ENCODE data around the gene ANKRD55. TPM values are rescaled to one million over a fixed set of nuclear protein-coding genes. Genes with fewer than 3 reads are reported as not detected.

ANKRD55 gene
- total and polyA plus RNA-seq, 10 donors: 0.42 to 9.0 (median 2.3) TPM

DNA sequence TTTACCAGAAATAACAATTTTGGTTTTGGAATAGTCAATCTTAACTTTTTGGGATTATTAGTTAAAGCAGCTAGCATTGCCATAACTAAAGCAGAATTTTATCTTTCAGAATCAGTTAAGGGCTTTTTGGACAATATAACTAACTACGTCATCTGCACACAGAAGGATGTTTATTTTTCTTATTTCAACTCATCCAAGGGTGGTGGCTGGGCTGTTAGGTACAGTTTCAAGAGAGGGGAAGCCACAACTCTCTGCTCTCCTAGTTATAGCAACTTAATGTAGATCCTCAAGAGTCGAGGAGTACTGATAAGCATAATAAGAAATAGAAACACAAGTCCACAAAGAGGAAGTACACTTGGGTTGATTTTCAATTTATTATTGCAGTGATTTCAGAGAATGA, 65.6 kb downstream of the ANKRD55 start:
- H3K27ac ChIP-seq: peak overlapping the region in 3 of 8 donors; percentile 2 to 36 (median 14)
- no peaks in the 10 kb centered on the region for H3K36me3 ChIP-seq
- no peak for DNase-seq
- no peaks in the 10 kb centered on the region for H3K9me3 ChIP-seq
- no peaks in the 10 kb centered on the region for H3K27me3 ChIP-seq (replicated peaks in 1 of 7)
- TF ChIP-seq, protein P1, sequence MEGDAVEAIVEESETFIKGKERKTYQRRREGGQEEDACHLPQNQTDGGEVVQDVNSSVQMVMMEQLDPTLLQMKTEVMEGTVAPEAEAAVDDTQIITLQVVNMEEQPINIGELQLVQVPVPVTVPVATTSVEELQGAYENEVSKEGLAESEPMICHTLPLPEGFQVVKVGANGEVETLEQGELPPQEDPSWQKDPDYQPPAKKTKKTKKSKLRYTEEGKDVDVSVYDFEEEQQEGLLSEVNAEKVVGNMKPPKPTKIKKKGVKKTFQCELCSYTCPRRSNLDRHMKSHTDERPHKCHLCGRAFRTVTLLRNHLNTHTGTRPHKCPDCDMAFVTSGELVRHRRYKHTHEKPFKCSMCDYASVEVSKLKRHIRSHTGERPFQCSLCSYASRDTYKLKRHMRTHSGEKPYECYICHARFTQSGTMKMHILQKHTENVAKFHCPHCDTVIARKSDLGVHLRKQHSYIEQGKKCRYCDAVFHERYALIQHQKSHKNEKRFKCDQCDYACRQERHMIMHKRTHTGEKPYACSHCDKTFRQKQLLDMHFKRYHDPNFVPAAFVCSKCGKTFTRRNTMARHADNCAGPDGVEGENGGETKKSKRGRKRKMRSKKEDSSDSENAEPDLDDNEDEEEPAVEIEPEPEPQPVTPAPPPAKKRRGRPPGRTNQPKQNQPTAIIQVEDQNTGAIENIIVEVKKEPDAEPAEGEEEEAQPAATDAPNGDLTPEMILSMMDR (IDR thresholded peaks at IDR 0.05 in 8 of 11, conservative IDR thresholded peaks at IDR 0.05 in 3 of 11): no peak
- no peak for TF ChIP-seq POLR2AphosphoS5 (IDR thresholded peaks at IDR 0.05)
- no peak for TF ChIP-seq POLR2A (IDR thresholded peaks at IDR 0.05)
- H3K4me3 ChIP-seq: peak overlapping the region in 1 of 8 donors; percentile 33
- WGBS, 5 donors: 56 to 61% (median 60%) methylated on average over 2 of the region's 2 CpGs
- intact Hi-C loops (cut with DNase I; ENCODE audit: low total_unique reads): no loop called here
- peaks cover 0 to 69% (median 22%) of the 10 kb centered on the region in 6 donors for H3K4me1 ChIP-seq

GRCh38 chr5:56166671-56167385, 66.3 kb downstream of the ANKRD55 start:
- Histone ChIP-seq H3K36me3 (no peaks in the 10 kb centered on the region), H3K27me3 (replicated peaks in 1 of 7) (no peaks in the 10 kb centered on the region), H3K4me3 (no peak overlapping the region), H3K9me3 (no peaks in the 10 kb centered on the region), H3K4me1 (peaks cover 0 to 69% (median 20%) of the 10 kb centered on the region in 6 donors), H3K27ac (peak overlapping the region in 1 of 8 donors; percentile 31)
- 46 to 82% (median 63%) methylated on average over 6 of the region's 6 CpGs for whole genome bisulfite sequencing, 5 donors
- intact Hi-C loops (cut with DNase I; ENCODE audit: low total_unique reads): no loop called here
- TF ChIP-seq POLR2A (IDR thresholded peaks at IDR 0.05) (no peak), POLR2AphosphoS5 (IDR thresholded peaks at IDR 0.05) (no peak)
- TF ChIP-seq, protein P1 (IDR thresholded peaks at IDR 0.05 in 8 of 11, conservative IDR thresholded peaks at IDR 0.05 in 3 of 11): no peak
- no peak for DNase-seq

GRCh38 chr5:56164376-56164775, 68.8 kb downstream of the ANKRD55 start:
- intact Hi-C loops (cut with DNase I; ENCODE audit: low total_unique reads): no loop called here
- H3K36me3 ChIP-seq: no peaks in the 10 kb centered on the region
- peaks cover 0 to 85% (median 26%) of the 10 kb centered on the region in 6 donors for H3K4me1 ChIP-seq
- H3K4me3 ChIP-seq: no peak overlapping the region
- WGBS, 5 donors: 35 to 64% (median 55%) methylated on average over 3 of the region's 3 CpGs
- H3K27ac ChIP-seq: no peak overlapping the region
- no peaks in the 10 kb centered on the region for H3K9me3 ChIP-seq
- H3K27me3 ChIP-seq (replicated peaks in 1 of 7): no peaks in the 10 kb centered on the region
- TF ChIP-seq POLR2A (IDR thresholded peaks at IDR 0.05): no peak
- TF ChIP-seq, protein P1 (IDR thresholded peaks at IDR 0.05 in 8 of 11, conservative IDR thresholded peaks at IDR 0.05 in 3 of 11): no peak
- no peak for TF ChIP-seq POLR2AphosphoS5 (IDR thresholded peaks at IDR 0.05)
- no peak for DNase-seq

- WGBS, 5 donors: 39 to 75% (median 62%) methylated on average over 1 of the region's 1 CpG
- intact Hi-C loops (cut with DNase I; ENCODE audit: low total_unique reads): no loop called here
Measured at GRCh38 chr5:56161927-56162326, 71.2 kb downstream of the ANKRD55 start.

More at GRCh38 chr5:56161927-56162326, 71.2 kb downstream of the ANKRD55 start:
- Histone ChIP-seq H3K4me1 (peaks cover 2 to 86% (median 38%) of the 10 kb centered on the region in 6 donors), H3K27ac (peak overlapping the region in 4 of 8 donors; percentile 9 to 85 (median 64)), H3K36me3 (no peaks in the 10 kb centered on the region), H3K27me3 (replicated peaks in 1 of 7) (no peaks in the 10 kb centered on the region), H3K9me3 (no peaks in the 10 kb centered on the region), H3K4me3 (no peak overlapping the region)
- DNase-seq: no peak
- TF ChIP-seq, protein P1 (IDR thresholded peaks at IDR 0.05 in 8 of 11, conservative IDR thresholded peaks at IDR 0.05 in 3 of 11): no peak
- TF ChIP-seq POLR2AphosphoS5 (IDR thresholded peaks at IDR 0.05): no peak
- no peak for TF ChIP-seq POLR2A (IDR thresholded peaks at IDR 0.05)
